ENCODE measurements around the gene CLOCK.

CLOCK gene

GRCh38 chr4:55409468-55410171 is 137.1 kb downstream of the CLOCK start:
- no peak for DNase-seq (ENCODE audit: low spot score)

- DNase-seq (ENCODE audit: low spot score): no peak
Observed at GRCh38 chr4:55407764-55408163, 138.9 kb downstream of the CLOCK start.

GRCh38 chr4:55407119-55407518 is 139.6 kb downstream of the CLOCK start:
- DNase-seq (ENCODE audit: low spot score): no peak

GRCh38 chr4:55406545-55406944 is 140.2 kb downstream of the CLOCK start:
- DNase-seq (ENCODE audit: low spot score): no peak

- no peak for DNase-seq (ENCODE audit: low spot score)
Observed at GRCh38 chr4:55405073-55405472, 141.6 kb downstream of the CLOCK start.

- no peak for DNase-seq (ENCODE audit: low spot score)
Observed at GRCh38 chr4:55399581-55399980, 147.1 kb downstream of the CLOCK start.

GRCh38 chr4:55398966-55399365 is 147.7 kb downstream of the CLOCK start:
- no peak for DNase-seq (ENCODE audit: low spot score)

GRCh38 chr4:55398461-55398860 is 148.2 kb downstream of the CLOCK start:
- no peak for DNase-seq (ENCODE audit: low spot score)

GRCh38 chr4:55397520-55398321 is 149.0 kb downstream of the CLOCK start:
- no peak for DNase-seq (ENCODE audit: low spot score)

GRCh38 chr4:55397126-55397436 is 149.6 kb downstream of the CLOCK start:
- DNase-seq (ENCODE audit: low spot score): no peak

GRCh38 chr4:55396308-55397125 is 150.2 kb downstream of the CLOCK start:
- peak; percentile 71 for DNase-seq (ENCODE audit: low spot score)

GRCh38 chr4:55395529-55396307 is 151.0 kb downstream of the CLOCK start, which contains the start of gene TMEM165:
Gene TMEM165 (plus strand): TSS chr4:55395957. CDS start chr4:55396190, 233 bp downstream.
- peak; percentile 94 for DNase-seq (ENCODE audit: low spot score)

GRCh38 chr4:55395218-55395528 is 151.5 kb downstream of the CLOCK start:
- DNase-seq (ENCODE audit: low spot score): no peak

GRCh38 chr4:55393461-55394320 is 153.0 kb downstream of the CLOCK start:
- no peak for DNase-seq (ENCODE audit: low spot score)

- DNase-seq (ENCODE audit: low spot score): no peak
Observed at GRCh38 chr4:55386840-55387239, 159.9 kb downstream of the CLOCK start.

- no peak for DNase-seq (ENCODE audit: low spot score)
Observed at GRCh38 chr4:55386073-55386472, 160.6 kb downstream of the CLOCK start.

- no peak for DNase-seq (ENCODE audit: low spot score)
Observed at GRCh38 chr4:55385201-55385649, 161.5 kb downstream of the CLOCK start.

GRCh38 chr4:55382488-55383003 is 164.2 kb downstream of the CLOCK start:
- DNase-seq (ENCODE audit: low spot score): no peak

- no peak for DNase-seq (ENCODE audit: low spot score)
Observed at GRCh38 chr4:55381502-55381901, 165.2 kb downstream of the CLOCK start.

GRCh38 chr4:55380576-55380975 is 166.1 kb downstream of the CLOCK start:
- DNase-seq (ENCODE audit: low spot score): no peak
